ENCODE results near the gene LAMB4. TPM values are rescaled to one million over a fixed set of nuclear protein-coding genes. Genes with fewer than 3 reads are reported as not detected.

Gene LAMB4
- polyA plus RNA-seq, 4 donors, result 0.12 to 3.5 (median 0.51) TPM

DNA sequence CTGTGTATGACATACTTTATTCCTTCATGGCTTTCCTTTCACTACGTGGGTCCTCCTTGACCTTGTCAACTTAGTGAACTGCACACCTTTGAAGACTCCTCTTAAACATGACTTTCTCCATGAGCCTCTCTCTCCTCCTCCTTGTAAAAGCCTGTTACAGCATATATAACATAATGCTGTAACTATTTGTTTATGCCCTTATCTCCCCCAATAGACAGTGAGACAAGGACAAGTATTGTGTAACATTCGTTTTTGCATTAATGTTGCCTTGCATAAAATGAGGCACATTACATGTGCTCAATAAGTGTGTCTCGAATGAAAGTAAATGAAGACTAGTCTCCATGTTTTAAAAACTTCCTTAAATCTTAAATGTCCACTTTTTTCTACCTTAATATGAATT, 122.9 kb downstream of the LAMB4 start:
- H3K27ac ChIP-seq (ENCODE audit: low read depth in 1 of 3, low read length in 2 of 3), result peak overlapping the region in 1 of 3 donors; percentile 54
- no peaks in the 10 kb centered on the region for H3K27me3 ChIP-seq (ENCODE audit: control insufficient read depth in 3 of 3, insufficient read depth in 3 of 3, low read length in 3 of 3)
- peak in 1 of 2 donors; percentile 51 for DNase-seq
- H3K9me3 ChIP-seq (ENCODE audit: control insufficient read depth in 2 of 2, insufficient read depth in 1 of 2, low read depth in 1 of 2, low read length in 1 of 2), result no peaks in the 10 kb centered on the region
- H3K4me3 ChIP-seq (ENCODE audit: low read depth in 1 of 3, low read length in 3 of 3), result no peak overlapping the region
- WGBS, 3 donors, result 44 to 52% (median 44%) methylated on average over 3 of the region's 3 CpGs
- FAIRE-seq, result no peak
- H3K36me3 ChIP-seq (ENCODE audit: control insufficient read depth in 3 of 3, insufficient read depth in 2 of 3, low read depth in 1 of 3, low read length in 3 of 3), result no peaks in the 10 kb centered on the region
- peaks cover 6 to 68% (median 11%) of the 10 kb centered on the region in 3 donors for H3K4me1 ChIP-seq (ENCODE audit: control insufficient read depth in 3 of 3, insufficient read depth in 2 of 3, low read depth in 1 of 3, low read length in 2 of 3)

DNA sequence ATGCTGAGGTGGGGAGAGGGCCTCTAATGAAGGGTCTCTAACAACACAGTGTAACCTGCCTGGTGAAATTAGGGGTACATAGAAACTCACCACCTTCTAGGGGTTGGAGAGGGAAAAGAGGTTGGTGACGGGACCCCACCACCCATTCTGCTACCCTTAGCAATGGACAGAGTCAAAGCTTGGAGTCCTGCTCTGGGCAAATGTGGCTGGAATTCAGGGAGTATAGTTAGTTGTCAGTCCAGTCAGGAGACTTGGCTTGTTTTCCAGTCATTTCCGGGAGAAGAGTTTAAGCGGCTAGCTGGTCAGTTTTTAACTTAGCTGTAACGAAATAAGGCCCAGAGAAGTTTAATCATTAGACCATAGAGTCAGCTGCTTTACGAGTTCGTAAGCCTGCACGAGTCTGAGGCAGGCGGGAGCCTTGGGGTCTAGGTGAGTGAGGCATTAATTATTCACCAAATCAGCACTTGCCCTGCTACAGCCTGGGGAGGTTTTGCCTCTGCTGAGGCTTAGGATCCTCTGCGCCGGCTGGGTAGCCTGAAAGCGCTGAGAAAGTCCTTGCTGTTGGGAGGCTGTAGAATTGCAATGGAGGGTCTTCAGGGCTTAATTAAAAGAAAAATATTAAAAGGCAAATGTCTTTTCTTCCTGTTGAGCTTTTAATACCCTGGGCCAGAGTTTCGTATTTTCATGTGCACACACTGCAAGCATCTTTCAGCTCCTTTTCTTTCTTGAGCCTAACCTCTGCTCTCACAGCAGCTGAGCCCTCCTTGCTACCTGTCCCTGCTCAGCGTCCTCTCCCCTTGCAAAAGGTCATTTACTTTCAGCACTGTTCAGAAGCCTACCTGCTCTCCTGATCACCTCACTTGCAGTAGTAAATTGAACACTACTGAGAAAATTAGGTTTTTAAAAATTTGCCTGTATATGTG, 125.7 kb downstream of the LAMB4 start:
- Histone ChIP-seq H3K27me3 (ENCODE audit: control insufficient read depth in 3 of 3, insufficient read depth in 3 of 3, low read length in 3 of 3) (no peaks in the 10 kb centered on the region), H3K4me1 (ENCODE audit: control insufficient read depth in 3 of 3, insufficient read depth in 2 of 3, low read depth in 1 of 3, low read length in 2 of 3) (peaks cover 3 to 58% (median 18%) of the 10 kb centered on the region in 3 donors), H3K36me3 (ENCODE audit: control insufficient read depth in 3 of 3, insufficient read depth in 2 of 3, low read depth in 1 of 3, low read length in 3 of 3) (peaks cover 0 to 11% (median 0%) of the 10 kb centered on the region in 3 donors), H3K27ac (ENCODE audit: low read depth in 1 of 3, low read length in 2 of 3) (peak overlapping the region in 2 of 3 donors; percentile 88 to 89), H3K4me3 (ENCODE audit: low read depth in 1 of 3, low read length in 3 of 3) (peak overlapping the region in 1 of 3 donors; percentile 1), H3K9me3 (ENCODE audit: control insufficient read depth in 2 of 2, insufficient read depth in 1 of 2, low read depth in 1 of 2, low read length in 1 of 2) (no peaks in the 10 kb centered on the region)
- FAIRE-seq (no peak), DNase-seq (peak; percentile 59 to 88)
- WGBS, 3 donors, result 16 to 31% (median 19%) methylated on average over 13 of the region's 13 CpGs

DNA sequence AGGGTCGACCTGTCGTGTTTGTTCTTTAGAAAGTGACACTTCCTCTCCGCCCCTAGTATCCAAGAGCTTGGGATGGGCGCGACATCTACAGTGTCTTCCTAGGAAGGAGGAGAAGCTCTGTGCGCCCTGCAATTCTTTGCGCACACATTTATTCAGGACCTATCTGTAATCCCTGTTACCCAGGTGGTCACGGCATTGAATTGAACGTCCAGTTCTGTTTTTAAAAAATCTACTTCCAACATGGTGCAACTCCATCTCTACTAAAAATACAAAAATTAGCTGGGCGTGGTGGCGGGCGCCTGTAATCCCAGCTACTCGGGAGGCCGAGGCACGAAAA, 126.6 kb downstream of the LAMB4 start:
- Histone ChIP-seq H3K4me1 (ENCODE audit: control insufficient read depth in 3 of 3, insufficient read depth in 2 of 3, low read depth in 1 of 3, low read length in 2 of 3) (peaks cover 5 to 58% (median 18%) of the 10 kb centered on the region in 3 donors), H3K9me3 (ENCODE audit: control insufficient read depth in 2 of 2, insufficient read depth in 1 of 2, low read depth in 1 of 2, low read length in 1 of 2) (no peaks in the 10 kb centered on the region), H3K27ac (ENCODE audit: low read depth in 1 of 3, low read length in 2 of 3) (peak overlapping the region in 2 of 3 donors; percentile 85 to 88), H3K36me3 (ENCODE audit: control insufficient read depth in 3 of 3, insufficient read depth in 2 of 3, low read depth in 1 of 3, low read length in 3 of 3) (peaks cover 0 to 14% (median 0%) of the 10 kb centered on the region in 3 donors), H3K27me3 (ENCODE audit: control insufficient read depth in 3 of 3, insufficient read depth in 3 of 3, low read length in 3 of 3) (no peaks in the 10 kb centered on the region), H3K4me3 (ENCODE audit: low read depth in 1 of 3, low read length in 3 of 3) (peak overlapping the region; percentile 7 to 81 (median 81))
- WGBS, 3 donors, result 34 to 41% (median 41%) methylated on average over 15 of the region's 15 CpGs
- DNase-seq (peak in 1 of 2 donors; percentile 52), FAIRE-seq (no peak)

DNA sequence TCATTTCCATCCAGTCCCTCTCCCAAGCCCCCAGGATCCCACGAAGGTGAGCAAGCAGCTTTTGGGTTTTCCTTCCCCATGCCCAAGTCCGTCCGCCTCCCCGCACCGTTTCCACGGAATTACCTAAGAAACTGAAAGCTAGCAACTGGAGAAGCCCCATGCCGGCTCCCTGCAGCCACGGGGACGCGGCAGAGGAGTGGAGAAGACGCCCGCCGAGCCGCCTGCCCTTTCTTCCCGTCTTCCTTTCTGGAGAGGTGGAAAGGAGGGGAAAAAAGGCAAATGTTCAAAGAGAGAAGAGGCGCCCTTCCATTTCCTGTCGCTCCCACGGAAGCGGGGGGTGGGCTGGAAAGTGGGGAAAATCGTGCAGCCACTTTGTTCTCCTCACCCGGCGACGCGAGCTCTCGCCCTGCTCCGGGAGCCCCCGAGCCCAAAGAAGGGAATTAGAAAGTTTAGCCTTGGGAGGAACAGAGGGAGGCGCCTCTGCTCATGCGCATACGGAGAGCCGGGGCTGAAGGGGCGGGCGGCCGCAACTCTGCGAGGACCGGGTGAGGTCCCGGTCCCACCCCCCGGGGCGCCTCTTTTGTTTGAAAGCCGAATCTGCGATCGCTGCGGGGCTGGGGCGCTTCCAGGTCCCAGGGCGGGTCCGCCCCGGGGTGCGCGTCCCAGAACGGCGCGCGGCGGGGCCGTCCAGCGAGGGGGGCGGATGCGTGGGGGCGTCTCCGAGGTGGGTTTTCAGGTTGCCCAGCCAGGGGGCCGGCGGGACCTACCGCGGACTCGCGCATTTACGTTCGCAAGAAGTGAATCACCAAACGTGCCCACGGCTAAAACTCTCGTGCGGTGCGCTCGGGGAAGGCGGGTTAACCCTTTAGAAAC, 127.2 kb downstream of the LAMB4 start, which contains the start of gene LAMB1:
TSS of gene LAMB1 (minus strand) at position 436 of the 873 bp plus-strand sequence. CDS start at position 160, 276 bp downstream.
- H3K27ac ChIP-seq (ENCODE audit: low read depth in 1 of 3, low read length in 2 of 3), result peak within 1 kb of the TSS; percentile 21 to 89 (median 88)
- H3K36me3 ChIP-seq (ENCODE audit: control insufficient read depth in 3 of 3, insufficient read depth in 2 of 3, low read depth in 1 of 3, low read length in 3 of 3), result peaks cover 0 to 14% (median 3%) of the 10 kb centered on the region in 3 donors
- 1% methylated on average over 56 to 75 of the region's 75 CpGs for WGBS, 3 donors
- FAIRE-seq (no peak), DNase-seq (peak; percentile 58 to 81)
- H3K4me1 ChIP-seq (ENCODE audit: control insufficient read depth in 3 of 3, insufficient read depth in 2 of 3, low read depth in 1 of 3, low read length in 2 of 3), result peaks cover 5 to 59% (median 22%) of the 10 kb centered on the region in 3 donors
- H3K9me3 ChIP-seq (ENCODE audit: control insufficient read depth in 2 of 2, insufficient read depth in 1 of 2, low read depth in 1 of 2, low read length in 1 of 2), result no peaks in the 10 kb centered on the region
- H3K27me3 ChIP-seq (ENCODE audit: control insufficient read depth in 3 of 3, insufficient read depth in 3 of 3, low read length in 3 of 3), result no peaks in the 10 kb centered on the region
- peak within 1 kb of the TSS; percentile 57 to 81 (median 81) for H3K4me3 ChIP-seq (ENCODE audit: low read depth in 1 of 3, low read length in 3 of 3)

DNA sequence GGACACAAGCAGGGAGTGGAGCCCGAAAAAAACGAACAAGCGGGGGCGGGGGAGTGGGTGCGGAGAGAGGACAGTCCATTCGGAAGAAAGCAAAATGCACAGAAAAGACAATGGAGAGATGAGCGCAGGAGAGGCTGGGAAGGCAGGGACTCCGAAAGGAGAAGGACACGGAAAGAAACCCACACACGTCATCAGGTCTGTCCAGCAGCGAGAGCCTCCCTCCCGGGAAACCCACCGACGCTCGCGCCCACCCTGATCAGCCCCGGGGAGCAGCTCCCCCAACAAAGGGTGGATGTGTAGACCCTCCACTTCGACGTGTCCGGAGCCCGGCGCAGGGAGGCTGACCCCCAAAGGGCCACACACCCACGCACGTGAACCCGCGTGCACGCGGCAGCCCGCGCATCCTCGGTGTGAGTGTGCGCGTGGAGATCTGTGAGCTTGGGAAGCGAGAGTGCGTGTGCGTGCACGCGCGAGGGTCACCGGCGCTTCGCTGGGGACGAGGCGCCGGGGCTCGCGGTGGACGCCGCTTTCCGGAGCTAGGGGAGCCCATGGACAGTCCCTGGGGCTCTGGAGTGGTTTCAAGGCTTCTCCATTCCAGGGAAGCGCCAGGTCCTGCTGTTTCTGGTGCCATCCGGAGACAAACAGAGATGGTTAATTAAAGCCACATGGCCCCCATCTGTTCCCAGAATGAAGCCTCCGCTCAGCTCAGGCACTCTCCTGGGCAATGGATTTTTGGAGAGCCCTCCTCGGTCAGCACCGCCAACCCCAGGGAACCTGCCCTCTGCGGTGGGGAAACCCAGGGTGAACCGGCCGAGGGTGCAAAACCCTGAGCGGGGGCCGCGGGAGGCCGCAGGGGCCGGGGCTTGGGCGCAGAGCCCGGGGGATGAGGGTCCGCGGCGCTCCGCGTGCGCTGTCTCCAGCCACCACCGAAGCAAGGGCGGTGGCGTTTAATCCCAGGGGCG, 128.1 kb downstream of the LAMB4 start:
- Histone ChIP-seq H3K27me3 (ENCODE audit: control insufficient read depth in 3 of 3, insufficient read depth in 3 of 3, low read length in 3 of 3) (no peaks in the 10 kb centered on the region), H3K36me3 (ENCODE audit: control insufficient read depth in 3 of 3, insufficient read depth in 2 of 3, low read depth in 1 of 3, low read length in 3 of 3) (peaks cover 0 to 17% (median 5%) of the 10 kb centered on the region in 3 donors), H3K9me3 (ENCODE audit: control insufficient read depth in 2 of 2, insufficient read depth in 1 of 2, low read depth in 1 of 2, low read length in 1 of 2) (no peaks in the 10 kb centered on the region), H3K4me1 (ENCODE audit: control insufficient read depth in 3 of 3, insufficient read depth in 2 of 3, low read depth in 1 of 3, low read length in 2 of 3) (peaks cover 5 to 54% (median 23%) of the 10 kb centered on the region in 3 donors), H3K27ac (ENCODE audit: low read depth in 1 of 3, low read length in 2 of 3) (peak overlapping the region; percentile 21 to 88 (median 85)), H3K4me3 (ENCODE audit: low read depth in 1 of 3, low read length in 3 of 3) (peak overlapping the region; percentile 57 to 81 (median 81))
- DNase-seq (peak in 1 of 2 donors; percentile 71), FAIRE-seq (no peak)
- 1 to 4% (median 1%) methylated on average over 71 to 75 of the region's 75 CpGs for WGBS, 3 donors

DNA sequence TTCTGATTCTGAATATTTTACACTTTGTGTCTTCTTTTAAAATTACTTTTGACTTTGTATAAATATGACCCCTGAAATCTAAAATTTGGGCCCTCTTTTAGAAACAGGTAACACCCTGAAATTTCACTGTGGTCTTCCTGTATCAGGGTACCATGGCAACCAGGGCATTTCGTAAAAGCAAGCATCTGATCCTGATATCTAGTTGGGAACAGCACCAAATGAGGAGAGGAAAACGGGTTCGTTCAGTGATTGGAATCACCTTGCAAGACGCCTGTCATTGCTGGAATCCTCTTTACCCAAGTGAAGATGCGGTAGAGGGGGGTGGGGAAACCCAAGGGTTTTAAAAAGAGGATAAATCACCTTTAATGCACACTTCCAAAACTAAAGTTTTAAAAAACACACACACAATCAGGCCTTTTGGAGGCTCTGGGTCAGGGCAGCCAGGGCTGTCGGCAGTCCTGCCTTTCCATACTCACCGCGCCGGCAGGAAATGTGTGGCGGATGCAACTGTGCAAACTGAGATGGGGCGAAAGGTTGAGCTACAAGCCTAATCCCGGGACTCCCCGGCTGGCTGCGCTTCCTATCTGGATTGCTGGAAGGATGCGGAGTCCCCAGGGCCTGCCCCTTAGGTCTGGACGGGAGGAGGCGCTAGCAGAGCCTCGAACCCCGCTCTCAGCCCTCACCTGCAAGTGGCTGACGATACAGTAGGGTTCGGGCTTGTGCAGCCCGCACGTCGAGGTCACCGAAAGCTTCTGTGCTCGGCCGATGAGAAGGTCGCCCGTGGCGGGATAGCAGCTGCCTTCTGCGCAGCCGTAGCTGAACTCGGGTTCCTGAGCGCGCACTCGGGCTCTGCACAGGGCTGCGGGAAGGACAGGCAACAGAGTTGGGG, 129.0 kb downstream of the LAMB4 start:
- 6 to 11% (median 9%) methylated on average over 37 of the region's 37 CpGs for WGBS, 3 donors
- no peak for FAIRE-seq

More for the DNA sequence above, 129.0 kb downstream of the LAMB4 start:
- H3K4me3 ChIP-seq (ENCODE audit: low read depth in 1 of 3, low read length in 3 of 3), result peak overlapping the region; percentile 57 to 81 (median 81)
- H3K9me3 ChIP-seq (ENCODE audit: control insufficient read depth in 2 of 2, insufficient read depth in 1 of 2, low read depth in 1 of 2, low read length in 1 of 2), result no peaks in the 10 kb centered on the region
- no peaks in the 10 kb centered on the region for H3K27me3 ChIP-seq (ENCODE audit: control insufficient read depth in 3 of 3, insufficient read depth in 3 of 3, low read length in 3 of 3)
- H3K4me1 ChIP-seq (ENCODE audit: control insufficient read depth in 3 of 3, insufficient read depth in 2 of 3, low read depth in 1 of 3, low read length in 2 of 3), result peaks cover 5 to 53% (median 23%) of the 10 kb centered on the region in 3 donors
- peak overlapping the region in 2 of 3 donors; percentile 85 to 88 for H3K27ac ChIP-seq (ENCODE audit: low read depth in 1 of 3, low read length in 2 of 3)
- DNase-seq, result peak; percentile 69 to 72
- H3K36me3 ChIP-seq (ENCODE audit: control insufficient read depth in 3 of 3, insufficient read depth in 2 of 3, low read depth in 1 of 3, low read length in 3 of 3), result peaks cover 0 to 19% (median 5%) of the 10 kb centered on the region in 3 donors

Measured in small intestine (tissue), 7 donors.